Measurements from ENCODE around the gene UBE2Q2. TPM values are rescaled to one million over a fixed set of nuclear protein-coding genes. Genes with fewer than 3 reads are reported as not detected.

Gene UBE2Q2
- total RNA-seq, 2 donors from 2014 or later, result 31.5 to 40.2 TPM

- no peak for ATAC-seq (ENCODE audit: insufficient number of reproducible peaks, low FRiP score, low read depth)
- H3K4me1 ChIP-seq (ENCODE audit: control insufficient read depth in 1 of 2, low read depth in 2 of 2), result no peaks in the 10 kb centered on the region
Measured at GRCh38 chr15:75945953-75946352, 102.7 kb downstream of the UBE2Q2 start.

GRCh38 chr15:75947092-75947491 is 103.8 kb downstream of the UBE2Q2 start:
- DNase-seq (ENCODE audit: low spot score) (no peak), ATAC-seq (ENCODE audit: insufficient number of reproducible peaks, low FRiP score, low read depth) (no peak)
- TF ChIP-seq CTCF (IDR thresholded peaks at IDR 0.05), result no peak
- no peak overlapping the region for H3K27ac ChIP-seq
- no peaks in the 10 kb centered on the region for H3K27me3 ChIP-seq (replicated peaks; ENCODE audit: insufficient read depth)
- no peaks in the 10 kb centered on the region for H3K9me3 ChIP-seq
- no peaks in the 10 kb centered on the region for H3K4me1 ChIP-seq (ENCODE audit: control insufficient read depth in 1 of 2, low read depth in 2 of 2)
- no peak overlapping the region for H3K4me3 ChIP-seq
- no peaks in the 10 kb centered on the region for H3K36me3 ChIP-seq

More at GRCh38 chr15:75945953-75946352, 102.7 kb downstream of the UBE2Q2 start:
- Histone ChIP-seq H3K4me3 (no peak overlapping the region), H3K27me3 (replicated peaks; ENCODE audit: insufficient read depth) (no peaks in the 10 kb centered on the region), H3K27ac (no peak overlapping the region), H3K9me3 (no peaks in the 10 kb centered on the region), H3K36me3 (no peaks in the 10 kb centered on the region)
- TF ChIP-seq CTCF (IDR thresholded peaks at IDR 0.05), result no peak
- no peak for DNase-seq (ENCODE audit: low spot score)

GRCh38 chr15:75948761-75949296 is 105.6 kb downstream of the UBE2Q2 start:
- no peak for DNase-seq (ENCODE audit: low spot score)
- no peaks in the 10 kb centered on the region for H3K9me3 ChIP-seq
- H3K27me3 ChIP-seq (replicated peaks; ENCODE audit: insufficient read depth), result no peaks in the 10 kb centered on the region

More at GRCh38 chr15:75948761-75949296, 105.6 kb downstream of the UBE2Q2 start:
- Histone ChIP-seq H3K27ac (no peak overlapping the region), H3K36me3 (no peaks in the 10 kb centered on the region), H3K4me1 (ENCODE audit: control insufficient read depth in 1 of 2, low read depth in 2 of 2) (no peaks in the 10 kb centered on the region), H3K4me3 (no peak overlapping the region)
- no peak for TF ChIP-seq CTCF (IDR thresholded peaks at IDR 0.05)
- ATAC-seq (ENCODE audit: insufficient number of reproducible peaks, low FRiP score, low read depth), result no peak

Other genes starting within 250 kb of the UBE2Q2 start
- 10 to 100 TPM in 1 of 2 donors, 1 to 10 TPM in 1; 5.8 to 16.9 TPM for gene SNUPN, start 217.7 kb upstream of the UBE2Q2 start, total RNA-seq
- gene IMP3, start 203.2 kb upstream of the UBE2Q2 start, total RNA-seq, result 100 to 1,000 TPM in 1 of 2 donors, 10 to 100 TPM in 1; 79.9 to 127 TPM
- 10 to 100 TPM; 45.1 to 57.3 TPM for gene SNX33, start 195.5 kb upstream of the UBE2Q2 start, total RNA-seq
- 100 to 1,000 TPM; 252 to 263 TPM for gene CSPG4, start 130.6 kb upstream of the UBE2Q2 start, total RNA-seq
- 10 to 100 TPM; 14.7 to 20.7 TPM for gene FBXO22, start 60.4 kb downstream of the UBE2Q2 start, total RNA-seq
- gene NRG4, start 169.0 kb downstream of the UBE2Q2 start, total RNA-seq, result not detected
- gene TMEM266, start 216.5 kb downstream of the UBE2Q2 start, total RNA-seq, result not detected

All from thoracic aorta (tissue), 2 donors.